H4 (cell line): ENCODE data around the gene DVL2. TPM values are rescaled to one million over a fixed set of nuclear protein-coding genes. Genes with fewer than 3 reads are reported as not detected.
"Not testable (repeated sequence)": the region's sequence is repeated elsewhere in the genome, so short reads cannot be mapped to it uniquely, and the experiment has no call there.

Experiments
- DNase-seq: peaks from one replicate; pipeline ENCODE4 v3.0.0-alpha.2; 2015; ENCODE audit warnings: low spot score
- total RNA-seq: library from RNA; depleted of rRNA; stranded (reverse); fragments of >200 nt; shearing (Covaris generic); gene quantifications from 2 replicates; pipeline ENCODE4 v1.2.3, GENCODE V29; 2014

Gene DVL2
- total RNA-seq, 1 experiment from 2014 or later = 24.8 TPM

DNA sequence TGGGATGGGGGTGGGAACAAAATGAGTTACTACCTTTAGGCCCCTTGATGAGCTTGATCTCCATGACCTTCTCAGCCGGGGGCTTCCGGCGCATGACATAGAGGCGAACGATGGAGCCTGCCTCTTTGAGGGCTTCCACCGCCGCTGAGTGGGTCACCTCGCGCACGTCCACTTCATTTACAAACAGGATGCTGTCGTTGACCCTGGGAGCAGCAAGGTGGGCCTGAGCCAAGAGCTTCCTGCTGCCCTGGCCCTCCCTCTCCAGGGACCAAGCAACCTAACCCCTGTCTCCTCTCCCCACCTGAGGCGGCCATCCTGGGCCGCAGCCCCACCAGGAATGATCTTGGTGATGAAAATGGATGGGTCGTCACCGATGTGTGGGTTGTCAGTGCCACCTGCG is 30.9 kb downstream of the DVL2 start:
- DNase-seq = no peak

- no peak for DNase-seq
These were observed 37.5 kb downstream of the DVL2 start for GRCh38 chr17:7196651-7197401.

DNA sequence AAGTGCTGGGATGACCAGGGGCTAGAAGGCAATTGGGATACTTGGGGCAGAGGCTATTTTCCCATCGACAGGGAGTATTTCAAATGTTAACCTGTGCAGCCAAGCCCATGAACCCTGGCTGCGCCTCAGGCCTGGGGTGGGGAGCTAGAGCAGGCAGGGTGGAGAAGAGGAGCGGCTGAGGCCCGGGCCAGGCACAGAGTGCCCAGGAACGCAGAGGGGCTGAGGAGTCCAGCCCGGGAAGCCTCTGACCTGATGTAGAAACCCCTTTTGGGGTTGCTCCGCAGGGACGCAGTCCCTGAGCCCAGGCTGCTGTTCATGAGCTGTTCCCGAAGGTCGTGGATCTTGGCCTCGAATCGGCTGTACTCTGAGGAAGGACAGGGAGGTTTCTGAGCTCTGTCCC is 38.3 kb downstream of the DVL2 start:
- no peak for DNase-seq

- DNase-seq = no peak
These were observed 41.9 kb downstream of the DVL2 start for GRCh38 chr17:7192271-7192937.

GRCh38 chr17:7191571-7192270 is 42.6 kb downstream of the DVL2 start:
- DNase-seq = no peak

GRCh38 chr17:7191069-7191468 is 43.2 kb downstream of the DVL2 start:
- DNase-seq = no peak

- no peak for DNase-seq
These were observed 43.9 kb downstream of the DVL2 start for GRCh38 chr17:7190276-7190917.

DNA sequence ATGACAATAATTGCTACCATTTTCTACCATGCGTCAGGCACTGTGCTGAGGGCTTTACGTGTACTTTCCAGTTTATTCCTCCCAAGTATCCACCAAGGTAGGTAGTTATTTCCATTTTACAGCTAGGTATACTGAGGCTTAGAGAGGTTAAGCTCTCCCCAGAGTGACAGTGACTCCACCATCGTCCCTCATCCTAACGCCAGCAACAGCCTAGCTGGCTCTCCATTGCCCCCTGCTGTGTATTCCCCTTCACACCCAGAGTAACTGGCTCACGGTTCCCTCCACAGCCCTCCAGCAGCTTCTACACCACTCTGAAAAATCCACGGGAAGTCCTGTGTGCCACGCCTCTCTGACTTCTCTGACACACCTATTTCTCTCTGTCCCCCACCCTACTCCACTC is 48.1 kb downstream of the DVL2 start:
- DNase-seq = no peak

DNA sequence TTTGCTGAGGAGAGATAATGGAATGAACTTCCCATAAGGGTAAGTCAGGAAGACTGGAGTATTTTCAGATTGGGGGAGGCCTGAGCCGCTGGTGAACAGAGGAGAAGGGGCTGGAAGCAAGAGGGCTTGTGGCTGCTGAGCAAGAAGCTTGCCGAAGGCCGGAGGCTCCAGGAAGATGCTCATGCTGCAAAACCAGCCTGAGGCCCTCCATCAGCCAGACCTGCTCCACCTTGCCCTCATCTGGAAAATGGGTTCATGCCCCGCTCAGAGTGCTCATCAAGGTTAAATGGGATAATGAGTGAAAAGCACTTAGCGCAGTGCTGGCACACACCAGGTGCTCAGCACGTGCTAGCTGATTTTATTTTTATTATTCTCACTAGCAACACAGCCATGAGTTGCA is 49.7 kb downstream of the DVL2 start:
- DNase-seq = no peak

GRCh38 chr17:7184091-7184488 is 50.2 kb downstream of the DVL2 start:
- DNase-seq = no peak

DNA sequence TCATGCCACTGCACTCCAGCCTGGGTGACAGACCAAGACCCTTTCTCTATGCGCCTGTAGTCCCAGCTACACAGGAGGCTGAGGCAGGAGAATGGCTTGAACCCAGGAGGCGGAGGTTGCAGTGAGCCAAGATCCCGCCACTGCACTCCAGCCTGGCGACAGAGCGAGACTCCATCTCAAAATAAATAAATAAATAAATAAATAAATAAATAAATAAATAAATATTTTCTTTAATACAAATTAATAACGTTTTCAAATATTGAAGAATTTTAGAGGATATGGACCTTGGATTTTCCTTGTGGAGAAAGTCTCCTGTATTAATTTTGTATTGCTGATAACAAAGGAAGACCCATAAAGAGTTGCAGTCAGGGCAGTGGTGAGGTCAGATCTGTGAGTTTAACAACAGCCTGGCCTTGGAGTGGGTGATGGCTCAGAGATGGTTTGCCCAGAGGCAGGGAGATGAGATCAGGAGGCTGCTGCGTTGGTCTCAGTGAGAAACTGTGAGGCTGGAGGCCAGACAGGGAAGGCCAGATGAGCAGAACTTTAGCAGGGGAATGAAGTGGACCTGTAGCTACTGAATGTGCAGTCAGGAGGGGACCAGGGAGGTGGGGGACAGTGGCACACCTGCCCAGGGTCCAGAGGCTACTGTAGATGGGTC is 50.8 kb downstream of the DVL2 start:
- no peak for DNase-seq

DNA sequence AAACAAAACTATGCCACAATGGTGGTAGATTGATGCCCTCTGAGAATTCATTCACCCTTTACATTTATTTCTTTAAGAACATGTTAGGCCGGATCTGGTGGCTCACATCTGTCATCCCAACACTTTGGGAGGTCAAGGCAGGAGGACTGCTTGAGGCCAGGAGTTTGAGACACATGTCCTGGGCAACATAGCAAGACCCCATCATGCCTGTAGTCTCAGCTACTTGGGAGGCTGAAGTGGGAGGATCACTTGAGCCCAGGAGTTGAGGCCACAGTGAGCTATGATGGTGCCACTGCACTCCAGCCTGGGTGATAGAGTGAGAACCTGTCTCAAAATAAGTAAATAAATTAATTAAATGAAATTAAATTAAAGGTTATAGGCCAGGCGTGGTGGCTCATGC is 52.2 kb downstream of the DVL2 start:
- not testable (repeated sequence) for DNase-seq

- no peak for DNase-seq
These were observed 54.7 kb downstream of the DVL2 start, which contains the start of gene ASGR1 for GRCh38 chr17:7179317-7180254. Gene ASGR1, minus strand, starts transcription at chr17:7179370. Its CDS starts 807 bp downstream, at chr17:7178563.

GRCh38 chr17:7178973-7179316 is 55.4 kb downstream of the DVL2 start:
- DNase-seq = no peak

- no peak for DNase-seq
These were observed 56.3 kb downstream of the DVL2 start for GRCh38 chr17:7177954-7178477.

DNA sequence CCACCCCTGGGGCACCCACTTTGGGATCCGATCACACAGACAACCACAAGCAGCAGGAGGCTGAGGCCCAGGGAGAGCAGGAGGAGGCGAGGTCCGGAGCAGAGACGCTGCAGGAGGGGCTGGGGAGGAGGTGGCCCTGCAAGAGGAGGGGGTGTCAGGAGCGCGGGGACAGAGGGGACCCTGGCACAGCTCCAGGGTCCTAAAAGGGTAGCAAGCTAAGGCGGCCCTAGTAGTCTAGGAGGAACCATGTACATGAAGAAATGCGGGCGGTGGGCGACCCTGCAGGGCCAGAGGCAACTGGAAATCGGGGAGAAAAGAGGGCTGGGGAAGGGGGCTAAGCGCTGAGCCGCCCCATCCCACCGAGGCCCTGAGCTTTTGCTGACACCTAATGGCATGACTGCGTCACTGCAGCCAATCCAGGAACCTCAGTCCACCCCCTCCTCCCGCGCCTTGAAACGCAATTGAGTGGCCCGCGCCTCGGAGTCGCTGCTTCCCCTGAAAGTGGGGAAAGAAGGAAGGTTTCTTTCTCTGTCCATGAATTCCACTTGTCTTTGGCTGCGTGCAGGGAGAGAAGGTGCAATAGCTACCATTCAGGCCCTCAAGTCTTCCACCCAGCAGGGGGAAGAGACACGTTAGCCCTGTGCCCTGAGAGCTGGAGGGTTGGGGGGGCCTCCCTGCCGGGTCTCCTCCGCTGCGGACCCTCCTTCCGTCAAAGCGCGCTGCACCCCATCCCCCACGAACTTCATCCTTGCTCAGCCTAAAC is 56.9 kb downstream of the DVL2 start:
- DNase-seq = peak; percentile 43

DNA sequence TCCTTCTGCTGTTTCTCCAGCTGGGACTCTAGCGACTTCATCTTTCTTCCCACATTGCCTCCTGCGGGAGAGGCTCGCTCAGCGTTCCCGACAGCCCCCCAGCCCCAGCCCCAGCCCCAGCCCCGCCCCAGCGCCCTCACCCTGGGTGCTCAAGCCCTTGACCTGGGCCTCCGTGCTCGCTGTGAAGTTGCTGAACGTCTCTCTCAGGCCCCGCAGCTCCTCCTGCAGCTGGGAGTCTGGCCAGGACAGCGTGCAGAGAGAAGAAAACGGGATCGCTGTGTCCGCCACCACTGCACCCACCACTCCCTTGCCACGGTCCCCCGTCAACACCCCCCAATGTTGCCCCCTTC is 57.5 kb downstream of the DVL2 start:
- DNase-seq = no peak

DNA sequence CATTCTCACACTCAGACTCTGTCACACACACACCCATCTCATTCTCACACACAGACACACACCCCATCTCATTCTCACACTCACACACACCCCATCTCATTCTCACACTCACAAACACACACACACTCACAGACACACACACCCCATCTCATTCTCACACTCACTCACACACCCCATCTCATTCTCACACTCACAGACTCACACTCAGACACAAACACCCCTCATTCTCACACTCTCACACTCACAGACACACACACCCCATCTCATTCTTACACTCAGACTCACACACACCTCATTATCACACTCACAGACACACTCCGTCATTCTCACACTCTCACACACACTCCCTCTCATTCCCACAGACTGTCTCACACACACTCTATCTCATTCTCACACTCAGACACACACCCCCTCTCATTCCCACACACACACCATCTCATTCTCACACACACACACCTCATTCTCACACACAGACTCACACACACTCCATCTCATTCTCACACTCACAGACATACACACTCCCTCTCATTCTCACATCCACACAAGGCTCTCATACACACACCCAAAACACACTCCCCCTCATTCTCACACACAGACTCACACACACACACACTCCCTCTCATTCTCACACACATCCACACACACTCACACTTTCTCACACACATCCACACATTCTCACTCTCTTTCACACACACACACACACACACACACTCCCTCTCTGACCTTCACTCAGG is 58.0 kb downstream of the DVL2 start:
- no peak for DNase-seq
